Nephron progenitor cell (in vitro differentiated cells): ENCODE measurements around the gene LRIG1.

Source experiments
- DNase-seq: peaks from one replicate; pipeline ENCODE4 v3.0.0; 2021
- H3K27ac Mint-ChIP-seq: 2 replicates; pipeline ENCODE4 v1.8.0; 2021; ENCODE audit warnings: mild to moderate bottlenecking, moderate library complexity, mixed read lengths
- H3K27me3 Mint-ChIP-seq: 2 replicates; pipeline ENCODE4 v1.8.0; 2021; ENCODE audit warnings: mild to moderate bottlenecking, low read depth, mixed read lengths; ENCODE audit not compliant: poor library complexity
- H3K36me3 Mint-ChIP-seq: 2 replicates; pipeline ENCODE4 v1.8.0; 2021; ENCODE audit warnings: low read depth, mixed read lengths
- H3K4me1 Mint-ChIP-seq: 2 replicates; pipeline ENCODE4 v1.8.0; 2021; ENCODE audit warnings: mixed read lengths
- H3K4me3 Mint-ChIP-seq: 2 replicates; pipeline ENCODE4 v1.8.0; 2021; ENCODE audit warnings: mild to moderate bottlenecking, moderate library complexity, mixed read lengths
- H3K9me3 Mint-ChIP-seq: 2 replicates; pipeline ENCODE4 v1.8.0; 2021; ENCODE audit warnings: mild to moderate bottlenecking, moderate library complexity, mixed read lengths
- CTCF ChIP-seq: fragments of 200-600 bp; sonication (generic); IDR thresholded peaks from 2 replicates; pipeline ENCODE4 v1.5.0; 2021; ENCODE audit warnings: antibody characterized with exemption

The LRIG1 gene

GRCh38 chr3:66385066-66385465 lies 115.8 kb downstream of the LRIG1 start:
- Mint-ChIP-seq H3K27ac (no peak overlapping the region), H3K36me3 (peaks cover 89% of the 10 kb centered on the region), H3K4me1 (no peaks in the 10 kb centered on the region), H3K27me3 (no peaks in the 10 kb centered on the region), H3K4me3 (no peak overlapping the region), H3K9me3 (peaks cover 32% of the 10 kb centered on the region)
- no peak for DNase-seq
- TF ChIP-seq CTCF, result no peak

- DNase-seq, result no peak
- Mint-ChIP-seq H3K4me1 (no peaks in the 10 kb centered on the region), H3K9me3 (peaks cover 32% of the 10 kb centered on the region), H3K4me3 (no peak overlapping the region), H3K36me3 (peaks cover 89% of the 10 kb centered on the region), H3K27me3 (no peaks in the 10 kb centered on the region), H3K27ac (no peak overlapping the region)
- TF ChIP-seq CTCF, result no peak
Observed at GRCh38 chr3:66383998-66384745, 116.7 kb downstream of the LRIG1 start.

- Mint-ChIP-seq H3K27me3 (no peaks in the 10 kb centered on the region), H3K36me3 (peaks cover 87% of the 10 kb centered on the region), H3K4me3 (no peak overlapping the region), H3K4me1 (peaks cover 5% of the 10 kb centered on the region), H3K27ac (no peak overlapping the region), H3K9me3 (peaks cover 24% of the 10 kb centered on the region)
- DNase-seq, result no peak
- TF ChIP-seq CTCF, result no peak
Observed at GRCh38 chr3:66383023-66383422, 117.8 kb downstream of the LRIG1 start.

- H3K27ac Mint-ChIP-seq, result no peak overlapping the region
- no peak overlapping the region for H3K4me3 Mint-ChIP-seq
- no peaks in the 10 kb centered on the region for H3K27me3 Mint-ChIP-seq
- no peak for TF ChIP-seq CTCF
- peaks cover 5% of the 10 kb centered on the region for H3K4me1 Mint-ChIP-seq
- no peak for DNase-seq
- peaks cover 89% of the 10 kb centered on the region for H3K36me3 Mint-ChIP-seq
- peaks cover 19% of the 10 kb centered on the region for H3K9me3 Mint-ChIP-seq
Observed at GRCh38 chr3:66382142-66382541, 118.7 kb downstream of the LRIG1 start.

- Mint-ChIP-seq H3K9me3 (peaks cover 16% of the 10 kb centered on the region), H3K4me1 (peaks cover 5% of the 10 kb centered on the region), H3K27me3 (no peaks in the 10 kb centered on the region), H3K4me3 (no peak overlapping the region), H3K36me3 (peaks cover 89% of the 10 kb centered on the region), H3K27ac (no peak overlapping the region)
- TF ChIP-seq CTCF, result no peak
- no peak for DNase-seq
Observed at GRCh38 chr3:66381626-66382025, 119.2 kb downstream of the LRIG1 start.
